ENCODE results near the gene VPS11. TPM values are rescaled to one million over a fixed set of nuclear protein-coding genes. Genes with fewer than 3 reads are reported as not detected.

Gene VPS11
- total RNA-seq, 4 donors from 2014 or later: 27.4 to 40.2 (median 32.4) TPM

GRCh38 chr11:119023741-119024140 is 43.9 kb upstream of the VPS11 start:
- H3K27ac ChIP-seq (replicated peaks in 1 of 4): no peak overlapping the region
- DNase-seq (ENCODE audit: extremely low spot score): no peak
- TF ChIP-seq POLR2AphosphoS5 (IDR thresholded peaks at IDR 0.05): no peak
- no peak for TF ChIP-seq EP300 (IDR thresholded peaks at IDR 0.05)
- TF ChIP-seq CTCF (IDR thresholded peaks at IDR 0.05): no peak
- no peak for TF ChIP-seq POLR2A (IDR thresholded peaks at IDR 0.05; ENCODE audit: low read depth)
- no peaks in the 10 kb centered on the region for H3K27me3 ChIP-seq
- intact Hi-C loops (cut with DNase I): no loop called here
- no peak overlapping the region for H3K4me3 ChIP-seq
- peaks cover 22 to 49% (median 39%) of the 10 kb centered on the region in 4 donors for H3K4me1 ChIP-seq
- no peaks in the 10 kb centered on the region for H3K9me3 ChIP-seq
- peaks cover 20 to 83% (median 68%) of the 10 kb centered on the region in 4 donors for H3K36me3 ChIP-seq

GRCh38 chr11:119024430-119025098 is 43.1 kb upstream of the VPS11 start:
- WGBS: 66% methylated on average over 14 of the region's 15 CpGs
- intact Hi-C loops (cut with DNase I): no loop called here

GRCh38 chr11:119025099-119025473 is 42.5 kb upstream of the VPS11 start:
- intact Hi-C loops (cut with DNase I): no loop called here
- TF ChIP-seq CTCF (IDR thresholded peaks at IDR 0.05) (no peak), EP300 (IDR thresholded peaks at IDR 0.05) (no peak), POLR2AphosphoS5 (IDR thresholded peaks at IDR 0.05) (no peak), POLR2A (IDR thresholded peaks at IDR 0.05; ENCODE audit: low read depth) (no peak)
- 58% methylated on average over 5 of the region's 5 CpGs for WGBS

More at GRCh38 chr11:119024430-119025098, 43.1 kb upstream of the VPS11 start:
- Histone ChIP-seq H3K36me3 (peaks cover 20 to 83% (median 68%) of the 10 kb centered on the region in 4 donors), H3K27ac (replicated peaks in 1 of 4) (peak overlapping the region; percentile 18 to 54 (median 38)), H3K9me3 (no peaks in the 10 kb centered on the region), H3K4me3 (no peak overlapping the region), H3K27me3 (no peaks in the 10 kb centered on the region), H3K4me1 (peaks cover 19 to 53% (median 40%) of the 10 kb centered on the region in 4 donors)
- TF ChIP-seq CTCF (IDR thresholded peaks at IDR 0.05) (no peak), POLR2A (IDR thresholded peaks at IDR 0.05; ENCODE audit: low read depth) (no peak), EP300 (IDR thresholded peaks at IDR 0.05) (no peak), POLR2AphosphoS5 (IDR thresholded peaks at IDR 0.05) (no peak)
- no peak for DNase-seq (ENCODE audit: extremely low spot score)

GRCh38 chr11:119025541-119025940 is 42.1 kb upstream of the VPS11 start:
- intact Hi-C loops (cut with DNase I): no loop called here
- Histone ChIP-seq H3K27ac (replicated peaks in 1 of 4) (peak overlapping the region in 2 of 4 donors; percentile 34 to 42), H3K9me3 (no peaks in the 10 kb centered on the region), H3K27me3 (no peaks in the 10 kb centered on the region), H3K4me3 (no peak overlapping the region), H3K36me3 (peaks cover 17 to 80% (median 68%) of the 10 kb centered on the region in 4 donors), H3K4me1 (peaks cover 15 to 52% (median 38%) of the 10 kb centered on the region in 4 donors)
- no peak for DNase-seq (ENCODE audit: extremely low spot score)
- no peak for TF ChIP-seq CTCF (IDR thresholded peaks at IDR 0.05)
- WGBS: 90% methylated on average over 5 of the region's 5 CpGs

More at GRCh38 chr11:119025099-119025473, 42.5 kb upstream of the VPS11 start:
- H3K36me3 ChIP-seq: peaks cover 20 to 83% (median 68%) of the 10 kb centered on the region in 4 donors
- H3K4me1 ChIP-seq: peaks cover 18 to 53% (median 40%) of the 10 kb centered on the region in 4 donors
- DNase-seq (ENCODE audit: extremely low spot score): no peak
- no peaks in the 10 kb centered on the region for H3K27me3 ChIP-seq
- peak overlapping the region; percentile 18 to 54 (median 38) for H3K27ac ChIP-seq (replicated peaks in 1 of 4)
- no peaks in the 10 kb centered on the region for H3K9me3 ChIP-seq
- no peak overlapping the region for H3K4me3 ChIP-seq
